Stimulated activated memory B cell treated with anti-CD40 and anti-IgM and Interleukin-4, amounts not matched to agents 10 μg/mL and 1 μg/mL and 100 μg/mL, for 72 hours (primary cell): ENCODE results near the gene NR1H4.
"Not testable (repeated sequence)": the region's sequence is repeated elsewhere in the genome, so short reads cannot be mapped to it uniquely, and the experiment has no call there.

Source experiments
- ATAC-seq: fragments of 150-1000 bp; cut with Tn5 transposase; 2 replicates; pipeline ENCODE4 v1.10.0; 2021
- H3K27ac Mint-ChIP-seq: one replicate; pipeline ENCODE4 v1.8.0; 2022; ENCODE audit warnings: mild to moderate bottlenecking, mixed read lengths
- H3K27me3 Mint-ChIP-seq: one replicate; pipeline ENCODE4 v1.8.0; 2022; ENCODE audit warnings: mixed read lengths
- H3K36me3 Mint-ChIP-seq: one replicate; pipeline ENCODE4 v1.8.0; 2022; ENCODE audit warnings: mixed read lengths
- H3K4me1 Mint-ChIP-seq: one replicate; pipeline ENCODE4 v1.8.0; 2022; ENCODE audit warnings: mixed read lengths
- H3K4me3 Mint-ChIP-seq: one replicate; pipeline ENCODE4 v1.8.0; 2022; ENCODE audit warnings: mild to moderate bottlenecking, moderate library complexity, mixed read lengths
- H3K9me3 Mint-ChIP-seq: one replicate; pipeline ENCODE4 v1.8.0; 2022; ENCODE audit warnings: mixed read lengths

Gene NR1H4

DNA sequence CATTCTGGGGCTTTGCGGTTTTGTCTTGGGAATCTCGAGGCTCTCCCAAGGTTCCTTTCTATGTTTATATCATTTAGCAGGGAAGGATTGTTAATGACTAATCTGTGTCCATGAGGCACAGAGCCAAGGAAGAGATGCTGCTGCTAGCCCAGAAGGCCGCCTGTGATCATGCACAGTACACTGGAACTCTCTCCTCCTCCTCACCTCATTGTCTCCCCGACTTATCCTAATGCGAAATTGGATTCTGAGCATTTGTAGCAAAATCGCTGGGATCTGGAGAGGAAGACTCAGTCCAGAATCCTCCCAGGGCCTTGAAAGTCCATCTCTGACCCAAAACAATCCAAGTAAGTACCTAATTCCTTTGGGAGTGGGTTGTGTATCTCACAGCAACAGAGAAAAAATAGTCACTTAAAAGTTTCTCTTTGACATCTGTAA, at the start of gene NR1H4:
Gene NR1H4 (plus strand): TSS at position 151 of the 435 bp plus-strand sequence. CDS start 19,458 bp downstream, outside the sequence.
- ATAC-seq, result no peak
- H3K9me3 Mint-ChIP-seq, result no peaks in the 10 kb centered on the region

GRCh38 chr12:100426145-100426544, 47.5 kb upstream of the NR1H4 start:
- Mint-ChIP-seq H3K36me3 (no peaks in the 10 kb centered on the region), H3K27ac (no peak overlapping the region), H3K9me3 (peaks cover 9% of the 10 kb centered on the region), H3K27me3 (no peaks in the 10 kb centered on the region), H3K4me3 (no peak overlapping the region), H3K4me1 (no peaks in the 10 kb centered on the region)
- ATAC-seq, result no peak

More for the DNA sequence above, at the start of gene NR1H4:
- Mint-ChIP-seq H3K36me3 (no peaks in the 10 kb centered on the region), H3K27ac (no peak within 1 kb of the TSS), H3K4me3 (no peak within 1 kb of the TSS), H3K4me1 (no peaks in the 10 kb centered on the region), H3K27me3 (no peaks in the 10 kb centered on the region)

GRCh38 chr12:100427078-100427477, 46.6 kb upstream of the NR1H4 start:
- no peaks in the 10 kb centered on the region for H3K36me3 Mint-ChIP-seq
- no peak overlapping the region for H3K4me3 Mint-ChIP-seq
- H3K4me1 Mint-ChIP-seq, result no peaks in the 10 kb centered on the region
- ATAC-seq, result no peak
- H3K9me3 Mint-ChIP-seq, result peaks cover 9% of the 10 kb centered on the region
- H3K27me3 Mint-ChIP-seq, result no peaks in the 10 kb centered on the region
- H3K27ac Mint-ChIP-seq, result no peak overlapping the region

- not testable (repeated sequence) for H3K4me3 Mint-ChIP-seq, ATAC-seq, H3K9me3 Mint-ChIP-seq, H3K36me3 Mint-ChIP-seq, H3K4me1 Mint-ChIP-seq, H3K27me3 Mint-ChIP-seq, H3K27ac Mint-ChIP-seq
These were observed 43.4 kb upstream of the NR1H4 start for GRCh38 chr12:100430251-100430650.

- H3K4me1 Mint-ChIP-seq, result no peaks in the 10 kb centered on the region
- H3K36me3 Mint-ChIP-seq, result no peaks in the 10 kb centered on the region
- H3K27me3 Mint-ChIP-seq, result no peaks in the 10 kb centered on the region
- peaks cover 3% of the 10 kb centered on the region for H3K9me3 Mint-ChIP-seq
- H3K27ac Mint-ChIP-seq, result no peak overlapping the region
- no peak overlapping the region for H3K4me3 Mint-ChIP-seq
- no peak for ATAC-seq
These were observed 40.0 kb upstream of the NR1H4 start for GRCh38 chr12:100433701-100434100.

DNA sequence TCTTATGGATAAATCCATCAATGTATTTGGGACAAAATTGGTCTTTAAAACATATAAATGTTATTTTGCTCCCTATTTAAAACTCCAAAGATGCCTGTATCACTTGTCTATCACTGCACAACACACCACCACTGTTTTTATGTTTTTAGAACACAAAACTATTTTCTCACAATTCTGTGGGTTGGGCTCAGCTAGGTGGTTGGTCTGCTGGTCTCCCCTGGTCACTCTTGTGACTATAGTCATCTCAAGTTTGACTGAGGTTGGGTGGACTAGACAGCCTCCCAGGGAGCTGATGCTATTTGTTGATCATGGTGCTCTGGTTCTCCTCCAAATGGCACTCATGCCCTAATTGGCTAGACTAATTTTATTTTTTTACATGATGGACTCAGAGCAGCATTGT, 39.5 kb upstream of the NR1H4 start:
- Mint-ChIP-seq H3K9me3 (peaks cover 3% of the 10 kb centered on the region), H3K36me3 (no peaks in the 10 kb centered on the region)
- no peak for ATAC-seq

GRCh38 chr12:100435957-100436356, 37.7 kb upstream of the NR1H4 start:
- H3K27ac Mint-ChIP-seq, result no peak overlapping the region
- no peak overlapping the region for H3K4me3 Mint-ChIP-seq
- H3K4me1 Mint-ChIP-seq, result no peaks in the 10 kb centered on the region
- no peaks in the 10 kb centered on the region for H3K27me3 Mint-ChIP-seq
- ATAC-seq, result no peak
- no peaks in the 10 kb centered on the region for H3K36me3 Mint-ChIP-seq
- H3K9me3 Mint-ChIP-seq, result no peaks in the 10 kb centered on the region

More for the DNA sequence above, 39.5 kb upstream of the NR1H4 start:
- Mint-ChIP-seq H3K27ac (no peak overlapping the region), H3K27me3 (no peaks in the 10 kb centered on the region), H3K4me1 (no peaks in the 10 kb centered on the region), H3K4me3 (no peak overlapping the region)

- H3K27me3 Mint-ChIP-seq, result no peaks in the 10 kb centered on the region
- ATAC-seq, result no peak
- H3K36me3 Mint-ChIP-seq, result no peaks in the 10 kb centered on the region
- no peak overlapping the region for H3K27ac Mint-ChIP-seq
- H3K4me1 Mint-ChIP-seq, result no peaks in the 10 kb centered on the region
- no peak overlapping the region for H3K4me3 Mint-ChIP-seq
- no peaks in the 10 kb centered on the region for H3K9me3 Mint-ChIP-seq
These were observed 36.4 kb upstream of the NR1H4 start for GRCh38 chr12:100437038-100437841.

DNA sequence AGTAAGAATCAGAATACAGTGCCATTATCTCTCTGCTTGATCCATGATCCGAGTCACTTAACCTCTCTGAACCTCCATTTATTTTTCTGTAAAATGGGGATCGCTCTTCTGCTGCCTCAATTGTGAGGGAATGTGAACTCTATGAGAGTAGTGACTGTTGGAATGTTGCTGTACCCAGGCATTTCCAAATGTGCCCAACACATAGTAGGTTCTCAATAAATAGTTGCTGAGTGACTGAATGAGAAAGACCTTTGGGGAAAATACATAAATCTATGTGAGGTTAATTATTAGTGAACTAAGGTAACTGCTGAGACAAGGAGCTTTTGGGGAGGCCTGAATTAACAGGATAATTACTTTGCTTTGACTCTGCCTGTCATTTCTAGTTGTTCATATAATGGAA, 33.9 kb upstream of the NR1H4 start:
- Mint-ChIP-seq H3K27ac (no peak overlapping the region), H3K9me3 (no peaks in the 10 kb centered on the region), H3K4me1 (no peaks in the 10 kb centered on the region), H3K36me3 (no peaks in the 10 kb centered on the region), H3K27me3 (no peaks in the 10 kb centered on the region), H3K4me3 (no peak overlapping the region)
- ATAC-seq, result no peak

DNA sequence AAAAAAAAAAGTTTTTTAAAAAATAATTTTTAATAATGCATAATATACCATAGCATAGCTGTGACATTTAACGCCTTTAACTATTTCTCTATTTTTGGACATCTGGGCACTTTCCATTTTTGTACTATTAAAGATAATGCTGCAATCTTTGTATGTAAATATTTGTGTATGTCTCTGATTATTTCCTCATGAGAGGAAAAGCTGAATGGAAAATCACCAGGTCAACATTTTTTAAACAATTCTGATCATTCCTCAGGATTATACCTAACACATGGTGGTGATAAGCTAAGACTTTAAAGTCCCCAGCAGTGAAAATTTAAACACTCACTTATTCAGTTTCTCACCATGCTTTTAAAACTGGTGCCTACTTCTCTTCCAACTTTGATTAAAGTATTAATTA, 31.3 kb upstream of the NR1H4 start:
- peaks cover 6% of the 10 kb centered on the region for H3K4me1 Mint-ChIP-seq
- H3K9me3 Mint-ChIP-seq, result no peaks in the 10 kb centered on the region
- ATAC-seq, result no peak
- H3K36me3 Mint-ChIP-seq, result no peaks in the 10 kb centered on the region
- H3K27me3 Mint-ChIP-seq, result peaks cover 18% of the 10 kb centered on the region
- no peak overlapping the region for H3K27ac Mint-ChIP-seq
- H3K4me3 Mint-ChIP-seq, result no peak overlapping the region

GRCh38 chr12:100443434-100443833, 30.2 kb upstream of the NR1H4 start:
- Mint-ChIP-seq H3K27me3 (peaks cover 24% of the 10 kb centered on the region), H3K4me3 (no peak overlapping the region)
- no peak for ATAC-seq

GRCh38 chr12:100445081-100445481, 28.6 kb upstream of the NR1H4 start:
- Mint-ChIP-seq H3K27ac (no peak overlapping the region), H3K4me1 (peaks cover 6% of the 10 kb centered on the region), H3K27me3 (peaks cover 27% of the 10 kb centered on the region)

More at GRCh38 chr12:100443434-100443833, 30.2 kb upstream of the NR1H4 start:
- H3K4me1 Mint-ChIP-seq, result peaks cover 6% of the 10 kb centered on the region
- no peaks in the 10 kb centered on the region for H3K9me3 Mint-ChIP-seq
- no peak overlapping the region for H3K27ac Mint-ChIP-seq
- H3K36me3 Mint-ChIP-seq, result no peaks in the 10 kb centered on the region

DNA sequence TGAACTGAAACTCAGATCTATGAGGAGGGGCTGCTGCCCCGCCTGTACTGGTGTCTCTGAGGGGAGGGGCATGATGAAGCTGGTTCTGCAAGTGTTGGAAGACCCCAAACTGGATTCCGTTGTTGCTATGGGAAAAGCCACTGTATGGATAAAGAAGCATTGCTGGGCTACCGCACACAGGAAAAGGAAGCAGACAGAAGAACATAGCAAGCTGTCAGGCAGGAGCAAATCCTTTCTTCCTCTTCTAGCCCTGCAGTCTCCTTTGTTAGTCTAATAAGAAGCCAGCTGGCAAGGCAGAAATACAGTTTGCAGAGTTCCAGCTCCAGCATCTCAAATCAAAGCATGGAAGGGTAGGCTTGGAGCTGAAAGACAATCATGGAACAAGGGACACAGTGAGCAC, 26.3 kb upstream of the NR1H4 start:
- no peaks in the 10 kb centered on the region for H3K36me3 Mint-ChIP-seq
- H3K4me3 Mint-ChIP-seq, result no peak overlapping the region
- ATAC-seq, result no peak
- no peak overlapping the region for H3K27ac Mint-ChIP-seq
- peaks cover 6% of the 10 kb centered on the region for H3K4me1 Mint-ChIP-seq
- no peaks in the 10 kb centered on the region for H3K9me3 Mint-ChIP-seq
- peaks cover 40% of the 10 kb centered on the region for H3K27me3 Mint-ChIP-seq

More at GRCh38 chr12:100445081-100445481, 28.6 kb upstream of the NR1H4 start:
- no peaks in the 10 kb centered on the region for H3K9me3 Mint-ChIP-seq
- ATAC-seq, result no peak
- no peaks in the 10 kb centered on the region for H3K36me3 Mint-ChIP-seq
- H3K4me3 Mint-ChIP-seq, result no peak overlapping the region

- Mint-ChIP-seq H3K27me3 (peaks cover 40% of the 10 kb centered on the region), H3K4me3 (no peak overlapping the region)
These were observed 25.0 kb upstream of the NR1H4 start for GRCh38 chr12:100448656-100449055.

DNA sequence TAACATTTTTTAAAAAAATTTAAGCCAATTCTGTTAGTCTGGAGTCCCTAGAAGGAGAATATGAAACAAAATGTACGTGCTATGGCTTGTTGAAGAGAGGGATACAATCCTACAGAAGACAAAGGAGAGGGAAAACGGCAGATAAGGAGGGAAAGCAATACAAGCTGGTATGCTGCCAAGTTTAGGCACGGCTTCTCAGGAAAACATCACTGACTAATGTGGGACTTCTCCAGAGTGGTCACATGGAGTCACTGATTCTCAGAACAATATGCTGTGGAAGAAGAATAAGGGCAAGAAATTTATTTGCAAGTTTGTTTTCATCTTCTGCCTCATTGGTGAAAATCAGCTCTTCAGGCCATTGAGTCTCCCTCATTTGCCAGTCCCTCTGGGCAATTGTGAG, 22.9 kb upstream of the NR1H4 start:
- peak; percentile 27 for ATAC-seq
- no peak overlapping the region for H3K27ac Mint-ChIP-seq
- no peaks in the 10 kb centered on the region for H3K9me3 Mint-ChIP-seq
- no peaks in the 10 kb centered on the region for H3K36me3 Mint-ChIP-seq
- peaks cover 31% of the 10 kb centered on the region for H3K27me3 Mint-ChIP-seq
- peaks cover 6% of the 10 kb centered on the region for H3K4me1 Mint-ChIP-seq
- H3K4me3 Mint-ChIP-seq, result no peak overlapping the region

More at GRCh38 chr12:100448656-100449055, 25.0 kb upstream of the NR1H4 start:
- no peaks in the 10 kb centered on the region for H3K9me3 Mint-ChIP-seq
- no peak for ATAC-seq
- H3K4me1 Mint-ChIP-seq, result peaks cover 6% of the 10 kb centered on the region
- H3K27ac Mint-ChIP-seq, result no peak overlapping the region
- no peaks in the 10 kb centered on the region for H3K36me3 Mint-ChIP-seq

GRCh38 chr12:100453951-100454350, 19.7 kb upstream of the NR1H4 start:
- no peak for ATAC-seq
- Mint-ChIP-seq H3K27ac (no peak overlapping the region), H3K36me3 (no peaks in the 10 kb centered on the region), H3K9me3 (no peaks in the 10 kb centered on the region), H3K4me1 (no peaks in the 10 kb centered on the region), H3K27me3 (peaks cover 16% of the 10 kb centered on the region), H3K4me3 (no peak overlapping the region)
